GM23338 (cell line): ENCODE data around the gene TARBP1. TPM values are rescaled to one million over a fixed set of nuclear protein-coding genes. Genes with fewer than 3 reads are reported as not detected.

Experiments
- ATAC-seq: fragments of 200-7000 bp; cut with Tn5 transposase; 3 replicates; pipeline ENCODE4 v1.9.1; 2020
- DNase-seq: peaks from one replicate; pipeline ENCODE4 v3.0.0-alpha.2; 2015; ENCODE audit warnings: low spot score
- H2AFZ ChIP-seq: fragments of 200-600 bp; sonication (generic); 2 replicates; pipeline ENCODE4 v1.8.0; 2016; ENCODE audit warnings: antibody characterized with exemption, mild to moderate bottlenecking, moderate library complexity
- H3F3A ChIP-seq: fragments of 200-600 bp; sonication (generic); replicated peaks from 2 replicates; pipeline ENCODE4 v1.8.0; 2017; ENCODE audit warnings: antibody characterized with exemption, mixed run types, low read depth
- H3K27ac ChIP-seq: fragments of 200-600 bp; sonication (generic); 2 replicates; pipeline ENCODE4 v1.6.1; 2016; ENCODE audit warnings: low read depth
- H3K27me3 ChIP-seq: fragments of 200-600 bp; sonication (generic); 2 replicates; pipeline ENCODE4 v1.8.0; 2016; ENCODE audit warnings: mild to moderate bottlenecking, mixed run types, moderate library complexity; ENCODE audit not compliant: insufficient read depth
- H3K36me3 ChIP-seq: fragments of 200-600 bp; sonication (generic); 2 replicates; pipeline ENCODE4 v1.8.0; 2016; ENCODE audit warnings: mild to moderate bottlenecking; ENCODE audit not compliant: insufficient read depth
- H3K4me1 ChIP-seq: fragments of 200-600 bp; sonication (generic); 2 replicates; pipeline ENCODE4 v1.8.0; 2016; ENCODE audit warnings: mild to moderate bottlenecking, moderate library complexity; ENCODE audit not compliant: insufficient read depth
- H3K4me2 ChIP-seq: fragments of 200-600 bp; sonication (generic); 2 replicates; pipeline ENCODE4 v1.7.1; 2017; ENCODE audit warnings: mixed run types
- H3K4me3 ChIP-seq: fragments of 200-600 bp; sonication (generic); 2 replicates; pipeline ENCODE4 v1.6.1; 2016; ENCODE audit warnings: mixed run types
- H3K79me2 ChIP-seq: fragments of 200-600 bp; sonication (generic); replicated peaks from 2 replicates; pipeline ENCODE4 v1.8.0; 2017; ENCODE audit warnings: mild to moderate bottlenecking; ENCODE audit not compliant: insufficient read depth
- H3K9me2 ChIP-seq: fragments of 200-600 bp; sonication (generic); 2 replicates; pipeline ENCODE4 v1.8.0; 2017; ENCODE audit not compliant: insufficient read depth
- H4K20me1 ChIP-seq: fragments of 200-600 bp; sonication (generic); replicated peaks from 2 replicates; pipeline ENCODE4 v1.8.0; 2017; ENCODE audit warnings: mild to moderate bottlenecking; ENCODE audit not compliant: insufficient read depth
- H3K27ac Mint-ChIP-seq: 2 replicates; pipeline ENCODE4 v1.8.0; 2020; ENCODE audit warnings: inconsistent platforms, mild to moderate bottlenecking, moderate library complexity, mixed read lengths
- H3K27me3 Mint-ChIP-seq: 3 replicates; pipeline ENCODE4 v1.8.0; 2022; ENCODE audit warnings: low read depth, mild to moderate bottlenecking, moderate library complexity, mixed read lengths, inconsistent platforms; ENCODE audit not compliant: insufficient read depth, poor library complexity
- H3K36me3 Mint-ChIP-seq: 3 replicates; pipeline ENCODE4 v1.8.0; 2021; ENCODE audit warnings: low read depth, mild to moderate bottlenecking, inconsistent platforms, moderate library complexity, mixed read lengths
- H3K4me1 Mint-ChIP-seq: 3 replicates; pipeline ENCODE4 v1.8.0; 2020; ENCODE audit warnings: mild to moderate bottlenecking, inconsistent platforms, mixed read lengths
- H3K4me3 Mint-ChIP-seq: 3 replicates; pipeline ENCODE4 v1.8.0; 2021; ENCODE audit warnings: moderate library complexity, mild to moderate bottlenecking, inconsistent platforms, mixed read lengths
- H3K9me3 Mint-ChIP-seq: 3 replicates; pipeline ENCODE4 v1.8.0; 2020; ENCODE audit warnings: moderate library complexity, mild to moderate bottlenecking, inconsistent platforms, mixed read lengths
- EZH2 ChIP-seq: fragments of 200-600 bp; sonication (generic); IDR thresholded peaks from one replicate; pipeline ENCODE4 v1.8.0; 2017; ENCODE audit warnings: antibody characterized with exemption, mild to moderate bottlenecking, low read depth; ENCODE audit not compliant: unreplicated experiment
- JUNB ChIP-seq: IDR thresholded peaks from one replicate; pipeline ENCODE4 v1.6.1; 2016; ENCODE audit warnings: antibody characterized with exemption; ENCODE audit not compliant: unreplicated experiment
- POLR2AphosphoS5 ChIP-seq: IDR thresholded peaks from 2 replicates; pipeline ENCODE4 v1.6.1; 2016; ENCODE audit warnings: antibody characterized with exemption, low read depth
- STAT1 ChIP-seq: IDR thresholded peaks from one replicate; pipeline ENCODE4 v1.6.1; 2016; ENCODE audit warnings: antibody characterized with exemption; ENCODE audit not compliant: unreplicated experiment
- ZNF114 ChIP-seq: fragments of 250-450 bp; sonication (Bioruptor Pico); IDR thresholded peaks from 2 replicates; pipeline ENCODE4 v1.5.0; 2020; ENCODE audit warnings: mild to moderate bottlenecking, moderate library complexity
- ZNF331 ChIP-seq: fragments of 250-450 bp; sonication (Bioruptor Pico); IDR thresholded peaks from 2 replicates; pipeline ENCODE4 v1.5.0; 2020; ENCODE audit warnings: low read depth, mild to moderate bottlenecking, moderate library complexity
- polyA plus RNA-seq: library from polyadenylated mRNA; unstranded; fragments of >200 nt; fragmentation: Nextera tagmentation; extraction: Ambion mirVana; gene quantifications from 2 replicates; pipeline ENCODE4 v1.2.1, GENCODE V29; 2016
- total RNA-seq: library from RNA; depleted of rRNA; stranded (reverse); fragments of >200 nt; shearing (Covaris generic); gene quantifications from 2 replicates; pipeline ENCODE4 v1.2.3, GENCODE V29; 2014
- TF ChIP-seq, protein P1 (sequence below): IDR thresholded peaks from one replicate; pipeline ENCODE4 v1.6.1; 2018; ENCODE audit warnings: antibody characterized with exemption; ENCODE audit not compliant: unreplicated experiment
- TF ChIP-seq, protein P2 (sequence below), 2 experiments: fragments of 200-600 bp in 1 of 2; sonication (generic) in 1 of 2; conservative IDR thresholded peaks; 2 replicates each; pipeline versions ENCODE4 v1.5.1 to v1.6.1; 2016 to 2017; ENCODE audit warnings: antibody characterized with exemption in 2 of 2, low read depth in 2 of 2, mild to moderate bottlenecking in 2 of 2, moderate library complexity in 1 of 2
- TF ChIP-seq, protein P3 (sequence below): fragments of 250-450 bp; sonication (Bioruptor Pico); IDR thresholded peaks from 2 replicates; pipeline ENCODE4 v1.5.0; 2020; ENCODE audit warnings: mild to moderate bottlenecking, moderate library complexity
- TF ChIP-seq, protein P4 (sequence below): IDR thresholded peaks from 2 replicates; pipeline ENCODE4 v1.6.1; 2016; ENCODE audit warnings: antibody characterized with exemption

Gene TARBP1
- total and polyA plus RNA-seq, 2 experiments from 2014 or later = 14.9 to 18.8 TPM

DNA sequence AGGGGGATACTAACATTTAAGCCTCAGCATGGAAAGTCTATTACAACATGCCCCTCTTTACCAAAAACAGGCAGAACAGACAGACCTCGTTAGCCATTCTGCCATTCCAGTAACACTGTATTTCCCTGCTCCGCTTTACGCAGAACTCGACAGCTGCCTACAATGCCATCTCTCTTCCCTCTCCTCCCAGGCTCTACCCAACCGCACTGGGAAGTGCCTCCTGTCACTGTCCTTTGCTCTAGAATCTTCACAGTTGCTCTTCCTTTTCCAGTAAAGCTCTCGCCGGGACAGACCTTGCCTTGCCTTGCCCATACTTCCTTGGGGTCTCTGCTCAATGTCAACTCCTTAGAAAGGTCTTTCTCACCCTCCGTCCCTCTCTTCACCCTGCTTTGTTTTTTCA, 82.9 kb downstream of the TARBP1 start:
- Histone ChIP-seq H3K27me3 (no peaks in the 10 kb centered on the region), H3K27ac (no peak overlapping the region), H3K4me2 (no peak overlapping the region), H3K36me3 (0 out of 2 replicates have a peak, but pooled peaks cover 4% of the 10 kb centered on the region), H3K4me1 (no peaks in the 10 kb centered on the region), H3K4me3 (no peak overlapping the region), H4K20me1 (no peaks in the 10 kb centered on the region), H3K79me2 (no peaks in the 10 kb centered on the region), H3K9me2 (no peaks in the 10 kb centered on the region), H2AFZ (no peak overlapping the region), H3F3A (no peaks in the 10 kb centered on the region)
- Mint-ChIP-seq H3K27ac (0 out of 2 replicates have a peak overlapping the region, but pooled peaks have one; percentile 1), H3K9me3 (peaks cover 6% of the 10 kb centered on the region), H3K27me3 (peaks cover 2% of the 10 kb centered on the region), H3K4me1 (no peaks in the 10 kb centered on the region; the same call in 2 of the 3 replicates), H3K36me3 (peaks cover 27% of the 10 kb centered on the region), H3K4me3 (no peak overlapping the region)
- DNase-seq (no peak), ATAC-seq (no peak)
- TF ChIP-seq POLR2AphosphoS5 (no peak), ZNF114 (no peak), JUNB (no peak), EZH2 (no peak)
- TF ChIP-seq, protein P1, sequence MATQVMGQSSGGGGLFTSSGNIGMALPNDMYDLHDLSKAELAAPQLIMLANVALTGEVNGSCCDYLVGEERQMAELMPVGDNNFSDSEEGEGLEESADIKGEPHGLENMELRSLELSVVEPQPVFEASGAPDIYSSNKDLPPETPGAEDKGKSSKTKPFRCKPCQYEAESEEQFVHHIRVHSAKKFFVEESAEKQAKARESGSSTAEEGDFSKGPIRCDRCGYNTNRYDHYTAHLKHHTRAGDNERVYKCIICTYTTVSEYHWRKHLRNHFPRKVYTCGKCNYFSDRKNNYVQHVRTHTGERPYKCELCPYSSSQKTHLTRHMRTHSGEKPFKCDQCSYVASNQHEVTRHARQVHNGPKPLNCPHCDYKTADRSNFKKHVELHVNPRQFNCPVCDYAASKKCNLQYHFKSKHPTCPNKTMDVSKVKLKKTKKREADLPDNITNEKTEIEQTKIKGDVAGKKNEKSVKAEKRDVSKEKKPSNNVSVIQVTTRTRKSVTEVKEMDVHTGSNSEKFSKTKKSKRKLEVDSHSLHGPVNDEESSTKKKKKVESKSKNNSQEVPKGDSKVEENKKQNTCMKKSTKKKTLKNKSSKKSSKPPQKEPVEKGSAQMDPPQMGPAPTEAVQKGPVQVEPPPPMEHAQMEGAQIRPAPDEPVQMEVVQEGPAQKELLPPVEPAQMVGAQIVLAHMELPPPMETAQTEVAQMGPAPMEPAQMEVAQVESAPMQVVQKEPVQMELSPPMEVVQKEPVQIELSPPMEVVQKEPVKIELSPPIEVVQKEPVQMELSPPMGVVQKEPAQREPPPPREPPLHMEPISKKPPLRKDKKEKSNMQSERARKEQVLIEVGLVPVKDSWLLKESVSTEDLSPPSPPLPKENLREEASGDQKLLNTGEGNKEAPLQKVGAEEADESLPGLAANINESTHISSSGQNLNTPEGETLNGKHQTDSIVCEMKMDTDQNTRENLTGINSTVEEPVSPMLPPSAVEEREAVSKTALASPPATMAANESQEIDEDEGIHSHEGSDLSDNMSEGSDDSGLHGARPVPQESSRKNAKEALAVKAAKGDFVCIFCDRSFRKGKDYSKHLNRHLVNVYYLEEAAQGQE = no peak

DNA sequence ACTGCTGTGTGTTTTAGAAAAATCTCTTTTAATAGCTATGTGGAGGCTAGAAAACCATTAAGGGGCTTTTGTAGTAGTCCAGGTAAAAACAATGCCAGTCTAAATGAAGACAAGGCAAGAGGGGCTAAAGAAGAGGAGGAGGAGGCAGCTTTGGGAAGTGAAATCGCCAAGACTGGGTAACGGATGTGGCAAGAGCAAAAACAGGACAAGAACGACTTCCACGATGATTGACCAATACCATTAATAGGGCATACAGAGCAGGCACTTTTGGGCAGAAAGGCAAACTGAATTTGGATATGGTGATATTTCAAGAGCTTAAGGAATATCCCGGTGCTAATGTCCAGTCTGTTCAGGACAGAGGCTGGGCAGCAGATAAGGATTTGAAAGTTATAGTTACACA, 83.7 kb downstream of the TARBP1 start:
- Histone ChIP-seq H3K4me2 (no peak overlapping the region), H3K36me3 (0 out of 2 replicates have a peak, but pooled peaks cover 4% of the 10 kb centered on the region), H3K79me2 (no peaks in the 10 kb centered on the region), H2AFZ (no peak overlapping the region), H4K20me1 (no peaks in the 10 kb centered on the region), H3K27ac (no peak overlapping the region), H3K27me3 (no peaks in the 10 kb centered on the region), H3K9me2 (no peaks in the 10 kb centered on the region), H3F3A (no peaks in the 10 kb centered on the region), H3K4me3 (no peak overlapping the region), H3K4me1 (no peaks in the 10 kb centered on the region)
- Mint-ChIP-seq H3K4me1 (no peaks in the 10 kb centered on the region; the same call in 2 of the 3 replicates), H3K36me3 (peaks cover 29% of the 10 kb centered on the region), H3K27ac (no peak overlapping the region), H3K4me3 (no peak overlapping the region), H3K27me3 (peaks cover 2% of the 10 kb centered on the region), H3K9me3 (peaks cover 6% of the 10 kb centered on the region)
- no peak for DNase-seq
- ATAC-seq = no peak
- TF ChIP-seq STAT1 = no peak
- TF ChIP-seq ZNF331 (CRISPR knock-in tag) = no peak
- TF ChIP-seq JUNB = no peak
- TF ChIP-seq, protein P2, sequence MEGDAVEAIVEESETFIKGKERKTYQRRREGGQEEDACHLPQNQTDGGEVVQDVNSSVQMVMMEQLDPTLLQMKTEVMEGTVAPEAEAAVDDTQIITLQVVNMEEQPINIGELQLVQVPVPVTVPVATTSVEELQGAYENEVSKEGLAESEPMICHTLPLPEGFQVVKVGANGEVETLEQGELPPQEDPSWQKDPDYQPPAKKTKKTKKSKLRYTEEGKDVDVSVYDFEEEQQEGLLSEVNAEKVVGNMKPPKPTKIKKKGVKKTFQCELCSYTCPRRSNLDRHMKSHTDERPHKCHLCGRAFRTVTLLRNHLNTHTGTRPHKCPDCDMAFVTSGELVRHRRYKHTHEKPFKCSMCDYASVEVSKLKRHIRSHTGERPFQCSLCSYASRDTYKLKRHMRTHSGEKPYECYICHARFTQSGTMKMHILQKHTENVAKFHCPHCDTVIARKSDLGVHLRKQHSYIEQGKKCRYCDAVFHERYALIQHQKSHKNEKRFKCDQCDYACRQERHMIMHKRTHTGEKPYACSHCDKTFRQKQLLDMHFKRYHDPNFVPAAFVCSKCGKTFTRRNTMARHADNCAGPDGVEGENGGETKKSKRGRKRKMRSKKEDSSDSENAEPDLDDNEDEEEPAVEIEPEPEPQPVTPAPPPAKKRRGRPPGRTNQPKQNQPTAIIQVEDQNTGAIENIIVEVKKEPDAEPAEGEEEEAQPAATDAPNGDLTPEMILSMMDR (conservative IDR thresholded peaks at IDR 0.05; ENCODE audit: low read depth in 2 of 2) = no peak
- TF ChIP-seq, protein P3, sequence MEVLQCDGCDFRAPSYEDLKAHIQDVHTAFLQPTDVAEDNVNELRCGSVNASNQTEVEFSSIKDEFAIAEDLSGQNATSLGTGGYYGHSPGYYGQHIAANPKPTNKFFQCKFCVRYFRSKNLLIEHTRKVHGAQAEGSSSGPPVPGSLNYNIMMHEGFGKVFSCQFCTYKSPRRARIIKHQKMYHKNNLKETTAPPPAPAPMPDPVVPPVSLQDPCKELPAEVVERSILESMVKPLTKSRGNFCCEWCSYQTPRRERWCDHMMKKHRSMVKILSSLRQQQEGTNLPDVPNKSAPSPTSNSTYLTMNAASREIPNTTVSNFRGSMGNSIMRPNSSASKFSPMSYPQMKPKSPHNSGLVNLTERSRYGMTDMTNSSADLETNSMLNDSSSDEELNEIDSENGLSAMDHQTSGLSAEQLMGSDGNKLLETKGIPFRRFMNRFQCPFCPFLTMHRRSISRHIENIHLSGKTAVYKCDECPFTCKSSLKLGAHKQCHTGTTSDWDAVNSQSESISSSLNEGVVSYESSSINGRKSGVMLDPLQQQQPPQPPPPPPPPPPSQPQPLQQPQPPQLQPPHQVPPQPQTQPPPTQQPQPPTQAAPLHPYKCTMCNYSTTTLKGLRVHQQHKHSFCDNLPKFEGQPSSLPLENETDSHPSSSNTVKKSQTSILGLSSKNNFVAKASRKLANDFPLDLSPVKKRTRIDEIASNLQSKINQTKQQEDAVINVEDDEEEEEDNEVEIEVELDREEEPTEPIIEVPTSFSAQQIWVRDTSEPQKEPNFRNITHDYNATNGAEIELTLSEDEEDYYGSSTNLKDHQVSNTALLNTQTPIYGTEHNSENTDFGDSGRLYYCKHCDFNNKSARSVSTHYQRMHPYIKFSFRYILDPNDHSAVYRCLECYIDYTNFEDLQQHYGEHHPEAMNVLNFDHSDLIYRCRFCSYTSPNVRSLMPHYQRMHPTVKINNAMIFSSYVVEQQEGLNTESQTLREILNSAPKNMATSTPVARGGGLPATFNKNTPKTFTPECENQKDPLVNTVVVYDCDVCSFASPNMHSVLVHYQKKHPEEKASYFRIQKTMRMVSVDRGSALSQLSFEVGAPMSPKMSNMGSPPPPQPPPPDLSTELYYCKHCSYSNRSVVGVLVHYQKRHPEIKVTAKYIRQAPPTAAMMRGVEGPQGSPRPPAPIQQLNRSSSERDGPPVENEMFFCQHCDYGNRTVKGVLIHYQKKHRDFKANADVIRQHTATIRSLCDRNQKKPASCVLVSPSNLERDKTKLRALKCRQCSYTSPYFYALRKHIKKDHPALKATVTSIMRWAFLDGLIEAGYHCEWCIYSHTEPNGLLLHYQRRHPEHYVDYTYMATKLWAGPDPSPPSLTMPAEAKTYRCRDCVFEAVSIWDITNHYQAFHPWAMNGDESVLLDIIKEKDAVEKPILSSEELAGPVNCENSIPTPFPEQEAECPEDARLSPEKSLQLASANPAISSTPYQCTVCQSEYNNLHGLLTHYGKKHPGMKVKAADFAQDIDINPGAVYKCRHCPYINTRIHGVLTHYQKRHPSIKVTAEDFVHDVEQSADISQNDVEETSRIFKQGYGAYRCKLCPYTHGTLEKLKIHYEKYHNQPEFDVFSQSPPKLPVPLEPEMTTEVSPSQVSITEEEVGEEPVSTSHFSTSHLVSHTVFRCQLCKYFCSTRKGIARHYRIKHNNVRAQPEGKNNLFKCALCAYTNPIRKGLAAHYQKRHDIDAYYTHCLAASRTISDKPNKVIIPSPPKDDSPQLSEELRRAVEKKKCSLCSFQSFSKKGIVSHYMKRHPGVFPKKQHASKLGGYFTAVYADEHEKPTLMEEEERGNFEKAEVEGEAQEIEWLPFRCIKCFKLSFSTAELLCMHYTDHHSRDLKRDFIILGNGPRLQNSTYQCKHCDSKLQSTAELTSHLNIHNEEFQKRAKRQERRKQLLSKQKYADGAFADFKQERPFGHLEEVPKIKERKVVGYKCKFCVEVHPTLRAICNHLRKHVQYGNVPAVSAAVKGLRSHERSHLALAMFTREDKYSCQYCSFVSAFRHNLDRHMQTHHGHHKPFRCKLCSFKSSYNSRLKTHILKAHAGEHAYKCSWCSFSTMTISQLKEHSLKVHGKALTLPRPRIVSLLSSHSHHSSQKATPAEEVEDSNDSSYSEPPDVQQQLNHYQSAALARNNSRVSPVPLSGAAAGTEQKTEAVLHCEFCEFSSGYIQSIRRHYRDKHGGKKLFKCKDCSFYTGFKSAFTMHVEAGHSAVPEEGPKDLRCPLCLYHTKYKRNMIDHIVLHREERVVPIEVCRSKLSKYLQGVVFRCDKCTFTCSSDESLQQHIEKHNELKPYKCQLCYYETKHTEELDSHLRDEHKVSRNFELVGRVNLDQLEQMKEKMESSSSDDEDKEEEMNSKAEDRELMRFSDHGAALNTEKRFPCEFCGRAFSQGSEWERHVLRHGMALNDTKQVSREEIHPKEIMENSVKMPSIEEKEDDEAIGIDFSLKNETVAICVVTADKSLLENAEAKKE (CRISPR knock-in tag) = no peak
- TF ChIP-seq, protein P4, sequence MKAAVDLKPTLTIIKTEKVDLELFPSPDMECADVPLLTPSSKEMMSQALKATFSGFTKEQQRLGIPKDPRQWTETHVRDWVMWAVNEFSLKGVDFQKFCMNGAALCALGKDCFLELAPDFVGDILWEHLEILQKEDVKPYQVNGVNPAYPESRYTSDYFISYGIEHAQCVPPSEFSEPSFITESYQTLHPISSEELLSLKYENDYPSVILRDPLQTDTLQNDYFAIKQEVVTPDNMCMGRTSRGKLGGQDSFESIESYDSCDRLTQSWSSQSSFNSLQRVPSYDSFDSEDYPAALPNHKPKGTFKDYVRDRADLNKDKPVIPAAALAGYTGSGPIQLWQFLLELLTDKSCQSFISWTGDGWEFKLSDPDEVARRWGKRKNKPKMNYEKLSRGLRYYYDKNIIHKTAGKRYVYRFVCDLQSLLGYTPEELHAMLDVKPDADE = no peak
